Hepatocyte (in vitro differentiated cells): ENCODE data around the gene GDI2. TPM values are rescaled to one million over a fixed set of nuclear protein-coding genes. Genes with fewer than 3 reads are reported as not detected.

Experiments used
- DNase-seq: peaks from one replicate; pipeline ENCODE4 v3.0.0-alpha.2; 2016; ENCODE audit warnings: low spot score
- H2AFZ ChIP-seq: fragments of 200-600 bp; sonication (generic); 2 replicates; pipeline ENCODE4 v1.6.0; 2016; ENCODE audit warnings: antibody characterized with exemption, mild to moderate bottlenecking
- H3K27ac ChIP-seq: fragments of 200-600 bp; sonication (generic); 2 replicates; pipeline ENCODE4 v1.5.1; 2016; ENCODE audit warnings: mild to moderate bottlenecking
- H3K27me3 ChIP-seq: fragments of 200-600 bp; sonication (generic); 2 replicates; pipeline ENCODE4 v1.6.1; 2016
- H3K36me3 ChIP-seq: fragments of 200-600 bp; sonication (generic); replicated peaks from 2 replicates; pipeline ENCODE4 v1.5.1; 2016; ENCODE audit warnings: low read depth; ENCODE audit not compliant: insufficient read depth
- H3K4me1 ChIP-seq: fragments of 200-600 bp; sonication (generic); 2 replicates; pipeline ENCODE4 v1.5.1; 2016; ENCODE audit warnings: mild to moderate bottlenecking, moderate library complexity; ENCODE audit not compliant: insufficient read depth
- H3K4me2 ChIP-seq: fragments of 200-600 bp; sonication (generic); 2 replicates; pipeline ENCODE4 v1.6.0; 2016
- H3K4me3 ChIP-seq: fragments of 200-600 bp; sonication (generic); 2 replicates; pipeline ENCODE4 v1.5.1; 2016; ENCODE audit warnings: mild to moderate bottlenecking
- H3K79me2 ChIP-seq: fragments of 200-600 bp; sonication (generic); 2 replicates; pipeline ENCODE4 v1.6.0; 2017; ENCODE audit warnings: mild to moderate bottlenecking
- H3K9me2 ChIP-seq: fragments of 200-600 bp; sonication (generic); replicated peaks from 2 replicates; pipeline ENCODE4 v1.6.0; 2017; ENCODE audit warnings: mild to moderate bottlenecking; ENCODE audit not compliant: insufficient read depth
- H3K9me3 ChIP-seq: fragments of 200-600 bp; sonication (generic); 2 replicates; pipeline ENCODE4 v1.5.1; 2016; ENCODE audit warnings: low read depth, mild to moderate bottlenecking
- H4K20me1 ChIP-seq: fragments of 200-600 bp; sonication (generic); 2 replicates; pipeline ENCODE4 v1.6.0; 2016; ENCODE audit warnings: mild to moderate bottlenecking; ENCODE audit not compliant: insufficient read depth, poor library complexity, severe bottlenecking
- EZH2 ChIP-seq: fragments of 200-600 bp; sonication (generic); IDR thresholded peaks from 2 replicates; pipeline ENCODE4 v1.6.1; 2016; ENCODE audit warnings: antibody characterized with exemption, mild to moderate bottlenecking, borderline replicate concordance
- EZH2phosphoT487 ChIP-seq: fragments of 200-600 bp; sonication (generic); IDR thresholded peaks from one replicate; pipeline ENCODE4 v1.6.1; 2018; ENCODE audit warnings: antibody characterized with exemption, mild to moderate bottlenecking, low read depth, moderate library complexity; ENCODE audit not compliant: unreplicated experiment, severe bottlenecking
- WGBS: methylation state at CpG from one replicate; pipeline ENCODE4 v1.1.6; 2016; ENCODE audit warnings: low lambda C conversion rate; ENCODE audit errors: missing lambda C conversion rate; 5-methylcytosine and 5-hydroxymethylcytosine counted together
- polyA plus RNA-seq: library from polyadenylated mRNA; unstranded; fragments of >200 nt; fragmentation: Nextera tagmentation; extraction: Ambion mirVana; gene quantifications from 2 replicates; pipeline ENCODE4 v1.2.1, GENCODE V29; 2016
- total RNA-seq: library from RNA; depleted of rRNA; stranded (reverse); fragments of >200 nt; gene quantifications from 2 replicates; pipeline ENCODE4 v1.2.3, GENCODE V29; 2014
- TF ChIP-seq, protein P1 (sequence below): fragments of 200-600 bp; sonication (generic); IDR thresholded peaks from 2 replicates; pipeline ENCODE4 v1.5.1; 2016; ENCODE audit warnings: antibody characterized with exemption, mild to moderate bottlenecking; ENCODE audit not compliant: poor library complexity

Gene GDI2
- total and polyA plus RNA-seq, 2 experiments from 2014 or later = 149 to 362 TPM

DNA sequence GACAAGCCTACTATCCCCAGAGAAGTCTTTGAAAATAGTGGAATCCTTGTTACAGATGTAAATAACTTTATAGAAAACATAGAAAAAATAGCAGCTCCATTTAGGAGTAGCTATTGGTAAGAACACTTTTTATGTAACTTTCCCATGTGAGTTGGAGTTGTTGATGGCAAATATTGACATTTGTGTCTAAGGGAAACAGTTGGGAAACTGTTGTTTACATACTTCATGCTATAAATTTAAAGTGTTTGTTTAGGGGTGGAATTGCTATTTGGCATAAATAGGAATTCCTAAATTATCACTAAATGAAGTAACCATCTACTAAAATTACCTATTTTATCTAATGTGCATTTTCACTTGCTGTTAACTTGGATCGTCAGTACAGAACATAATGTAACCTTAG, 50.7 kb downstream of the GDI2 start:
- Histone ChIP-seq H3K4me2 (no peak overlapping the region), H3K79me2 (peaks cover 10% of the 10 kb centered on the region), H3K4me3 (no peak overlapping the region), H4K20me1 (no peaks in the 10 kb centered on the region), H3K27ac (no peak overlapping the region), H3K9me3 (no peaks in the 10 kb centered on the region), H3K4me1 (no peaks in the 10 kb centered on the region), H2AFZ (no peak overlapping the region), H3K36me3 (peaks cover under 1% of the 10 kb centered on the region), H3K27me3 (no peaks in the 10 kb centered on the region), H3K9me2 (no peaks in the 10 kb centered on the region)
- 89% methylated on average over 1 of the region's 1 CpG for WGBS
- DNase-seq = no peak
- TF ChIP-seq, protein P1, sequence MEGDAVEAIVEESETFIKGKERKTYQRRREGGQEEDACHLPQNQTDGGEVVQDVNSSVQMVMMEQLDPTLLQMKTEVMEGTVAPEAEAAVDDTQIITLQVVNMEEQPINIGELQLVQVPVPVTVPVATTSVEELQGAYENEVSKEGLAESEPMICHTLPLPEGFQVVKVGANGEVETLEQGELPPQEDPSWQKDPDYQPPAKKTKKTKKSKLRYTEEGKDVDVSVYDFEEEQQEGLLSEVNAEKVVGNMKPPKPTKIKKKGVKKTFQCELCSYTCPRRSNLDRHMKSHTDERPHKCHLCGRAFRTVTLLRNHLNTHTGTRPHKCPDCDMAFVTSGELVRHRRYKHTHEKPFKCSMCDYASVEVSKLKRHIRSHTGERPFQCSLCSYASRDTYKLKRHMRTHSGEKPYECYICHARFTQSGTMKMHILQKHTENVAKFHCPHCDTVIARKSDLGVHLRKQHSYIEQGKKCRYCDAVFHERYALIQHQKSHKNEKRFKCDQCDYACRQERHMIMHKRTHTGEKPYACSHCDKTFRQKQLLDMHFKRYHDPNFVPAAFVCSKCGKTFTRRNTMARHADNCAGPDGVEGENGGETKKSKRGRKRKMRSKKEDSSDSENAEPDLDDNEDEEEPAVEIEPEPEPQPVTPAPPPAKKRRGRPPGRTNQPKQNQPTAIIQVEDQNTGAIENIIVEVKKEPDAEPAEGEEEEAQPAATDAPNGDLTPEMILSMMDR = no peak
- no peak for TF ChIP-seq EZH2phosphoT487
- TF ChIP-seq EZH2 = no peak

DNA sequence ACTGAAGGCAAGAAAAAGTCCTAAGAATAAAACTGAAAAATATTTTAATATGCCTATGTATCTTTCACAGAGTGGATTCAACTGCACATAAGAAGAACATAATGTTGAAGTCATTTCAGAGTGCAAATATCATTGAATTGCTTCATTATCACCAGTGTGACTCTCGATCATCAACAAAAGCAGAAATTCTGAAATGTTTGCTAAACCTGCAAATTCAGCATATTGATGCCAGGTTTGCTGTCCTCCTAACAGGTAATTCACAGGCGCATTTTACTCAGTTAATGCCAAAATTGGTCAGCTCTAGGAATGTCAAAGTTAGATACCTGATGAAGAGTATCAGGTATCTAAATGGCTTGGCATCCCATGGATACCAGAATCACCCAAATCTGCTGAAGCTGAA, 52.0 kb downstream of the GDI2 start:
- no peak overlapping the region for H3K4me3 ChIP-seq
- no peak overlapping the region for H3K4me2 ChIP-seq
- TF ChIP-seq EZH2phosphoT487 (no peak), EZH2 (no peak)
- TF ChIP-seq, protein P1 = no peak
- peaks cover 2% of the 10 kb centered on the region for H3K79me2 ChIP-seq
- H3K27ac ChIP-seq = no peak overlapping the region
- no peaks in the 10 kb centered on the region for H3K9me3 ChIP-seq
- no peaks in the 10 kb centered on the region for H3K36me3 ChIP-seq
- no peaks in the 10 kb centered on the region for H3K27me3 ChIP-seq
- DNase-seq = no peak
- WGBS = 98% methylated on average over 2 of the region's 2 CpGs
- H3K9me2 ChIP-seq = no peaks in the 10 kb centered on the region
- H4K20me1 ChIP-seq = no peaks in the 10 kb centered on the region
- H3K4me1 ChIP-seq = no peaks in the 10 kb centered on the region
- no peak overlapping the region for H2AFZ ChIP-seq

DNA sequence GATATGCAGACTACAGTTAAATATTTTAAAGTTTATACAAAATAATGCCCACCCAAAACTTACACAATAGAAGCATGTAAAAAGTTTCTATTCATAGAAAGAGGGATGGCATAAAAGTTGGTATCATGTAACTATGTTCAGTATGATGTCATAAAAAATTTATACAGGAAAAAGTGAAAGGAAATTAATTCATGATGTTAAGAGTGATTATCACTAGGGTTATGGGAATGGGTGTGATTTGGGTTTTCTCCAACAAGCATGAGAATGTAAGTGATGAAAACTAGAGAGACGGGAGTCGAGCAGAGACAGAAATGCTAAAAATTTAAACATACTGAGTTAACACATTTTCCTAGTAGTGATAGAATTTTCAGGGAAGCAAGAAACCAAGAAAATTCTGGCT, 52.7 kb downstream of the GDI2 start:
- WGBS = 93% methylated on average over 2 of the region's 2 CpGs
- no peaks in the 10 kb centered on the region for H3K27me3 ChIP-seq
- no peaks in the 10 kb centered on the region for H3K9me3 ChIP-seq
- TF ChIP-seq EZH2 (no peak), EZH2phosphoT487 (no peak)
- TF ChIP-seq, protein P1 = no peak
- H2AFZ ChIP-seq = no peak overlapping the region
- no peak overlapping the region for H3K27ac ChIP-seq
- H3K4me1 ChIP-seq = no peaks in the 10 kb centered on the region
- no peak overlapping the region for H3K4me3 ChIP-seq
- no peak overlapping the region for H3K4me2 ChIP-seq
- H3K36me3 ChIP-seq = no peaks in the 10 kb centered on the region
- no peaks in the 10 kb centered on the region for H3K9me2 ChIP-seq
- peaks cover 2% of the 10 kb centered on the region for H3K79me2 ChIP-seq
- DNase-seq = no peak
- H4K20me1 ChIP-seq = no peaks in the 10 kb centered on the region

DNA sequence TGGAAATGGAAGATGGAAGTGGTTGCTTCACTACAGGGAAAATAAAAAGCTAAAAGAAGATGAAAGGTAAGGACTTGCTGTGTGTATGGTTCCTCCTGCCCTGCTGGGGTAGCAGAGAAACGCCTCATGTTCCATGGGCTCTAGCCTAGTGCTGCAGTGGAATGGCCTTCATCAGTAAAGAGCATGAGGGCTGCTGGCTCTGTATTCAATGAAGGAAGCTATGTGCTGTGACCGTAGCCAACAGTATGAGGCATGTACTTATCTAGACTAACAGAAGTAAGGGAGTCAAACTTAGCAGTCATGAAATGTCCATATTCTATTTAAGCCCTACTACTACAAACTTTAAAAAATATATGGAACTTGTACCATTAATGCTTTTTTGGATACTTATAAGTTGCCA, 54.3 kb downstream of the GDI2 start:
- H3K4me1 ChIP-seq = no peaks in the 10 kb centered on the region
- WGBS = 98% methylated on average over 2 of the region's 2 CpGs
- TF ChIP-seq, protein P1 = no peak
- peaks cover 4% of the 10 kb centered on the region for H3K79me2 ChIP-seq
- H2AFZ ChIP-seq = no peak overlapping the region
- no peaks in the 10 kb centered on the region for H4K20me1 ChIP-seq
- H3K9me2 ChIP-seq = no peaks in the 10 kb centered on the region
- no peak overlapping the region for H3K27ac ChIP-seq
- H3K36me3 ChIP-seq = no peaks in the 10 kb centered on the region
- DNase-seq = no peak
- H3K4me3 ChIP-seq = no peak overlapping the region
- no peak overlapping the region for H3K4me2 ChIP-seq
- H3K27me3 ChIP-seq = no peaks in the 10 kb centered on the region
- no peaks in the 10 kb centered on the region for H3K9me3 ChIP-seq
